GM12874 (cell line): ENCODE data around the gene IQCE.

ENCODE experiments used
- TF ChIP-seq, protein P1 (sequence below): IDR thresholded peaks from 2 replicates; pipeline ENCODE4 v1.5.1; 2011; ENCODE audit warnings: low read depth, mild to moderate bottlenecking, control low read depth, low read length, moderate library complexity; ENCODE audit not compliant: insufficient read depth

IQCE gene

GRCh38 chr7:2628130-2628482 lies 69.3 kb downstream of the IQCE start:
- TF ChIP-seq, protein P1, sequence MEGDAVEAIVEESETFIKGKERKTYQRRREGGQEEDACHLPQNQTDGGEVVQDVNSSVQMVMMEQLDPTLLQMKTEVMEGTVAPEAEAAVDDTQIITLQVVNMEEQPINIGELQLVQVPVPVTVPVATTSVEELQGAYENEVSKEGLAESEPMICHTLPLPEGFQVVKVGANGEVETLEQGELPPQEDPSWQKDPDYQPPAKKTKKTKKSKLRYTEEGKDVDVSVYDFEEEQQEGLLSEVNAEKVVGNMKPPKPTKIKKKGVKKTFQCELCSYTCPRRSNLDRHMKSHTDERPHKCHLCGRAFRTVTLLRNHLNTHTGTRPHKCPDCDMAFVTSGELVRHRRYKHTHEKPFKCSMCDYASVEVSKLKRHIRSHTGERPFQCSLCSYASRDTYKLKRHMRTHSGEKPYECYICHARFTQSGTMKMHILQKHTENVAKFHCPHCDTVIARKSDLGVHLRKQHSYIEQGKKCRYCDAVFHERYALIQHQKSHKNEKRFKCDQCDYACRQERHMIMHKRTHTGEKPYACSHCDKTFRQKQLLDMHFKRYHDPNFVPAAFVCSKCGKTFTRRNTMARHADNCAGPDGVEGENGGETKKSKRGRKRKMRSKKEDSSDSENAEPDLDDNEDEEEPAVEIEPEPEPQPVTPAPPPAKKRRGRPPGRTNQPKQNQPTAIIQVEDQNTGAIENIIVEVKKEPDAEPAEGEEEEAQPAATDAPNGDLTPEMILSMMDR, result no peak

- TF ChIP-seq, protein P1, result no peak
These were observed 70.1 kb downstream of the IQCE start for GRCh38 chr7:2628891-2629290.

DNA sequence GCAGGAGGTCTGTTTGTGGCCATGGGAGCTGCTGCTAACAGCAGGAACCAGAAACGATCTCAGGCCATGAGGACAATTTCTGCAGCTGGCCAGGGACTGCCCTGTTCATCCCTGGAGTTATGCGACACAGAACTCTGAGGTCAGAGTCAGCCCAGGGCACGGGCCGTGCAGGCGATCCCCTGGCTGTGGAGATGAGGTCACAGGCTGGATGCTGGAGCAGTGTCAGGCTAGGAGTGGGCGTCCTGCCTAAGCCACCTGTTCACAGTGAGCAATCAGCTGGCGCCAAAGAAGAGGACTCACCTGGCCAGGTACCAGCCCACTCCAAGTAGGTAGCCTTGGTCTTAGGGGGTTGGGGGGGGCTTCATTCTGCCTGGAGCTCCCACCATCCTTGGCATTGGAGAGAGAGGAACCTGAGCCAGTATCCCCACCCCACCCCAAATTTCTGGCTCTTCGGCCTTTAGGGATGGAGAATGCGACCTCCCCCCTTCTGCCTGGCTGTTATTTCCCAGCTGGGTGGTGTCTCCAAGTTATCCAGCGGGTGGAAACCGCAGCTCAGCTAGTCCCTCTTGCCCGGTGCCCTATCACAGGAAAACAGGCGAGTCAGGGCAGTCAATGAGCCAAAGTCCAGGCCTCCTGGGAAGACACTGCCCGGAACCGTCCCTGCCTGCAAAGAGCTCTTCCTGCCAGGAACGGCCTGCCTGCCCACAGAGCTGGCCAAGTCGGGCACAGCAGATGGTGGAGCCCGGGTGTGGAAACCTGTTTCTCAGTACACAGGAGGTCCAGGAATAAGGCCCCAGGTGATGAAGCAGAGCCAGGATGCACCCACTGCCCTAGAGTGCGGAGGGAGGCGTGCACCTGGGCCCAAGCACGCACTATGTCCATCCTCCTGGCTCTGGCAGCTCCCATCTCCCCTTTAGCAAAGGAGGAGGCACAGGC lies 71.2 kb downstream of the IQCE start:
- TF ChIP-seq, protein P1, result no peak

DNA sequence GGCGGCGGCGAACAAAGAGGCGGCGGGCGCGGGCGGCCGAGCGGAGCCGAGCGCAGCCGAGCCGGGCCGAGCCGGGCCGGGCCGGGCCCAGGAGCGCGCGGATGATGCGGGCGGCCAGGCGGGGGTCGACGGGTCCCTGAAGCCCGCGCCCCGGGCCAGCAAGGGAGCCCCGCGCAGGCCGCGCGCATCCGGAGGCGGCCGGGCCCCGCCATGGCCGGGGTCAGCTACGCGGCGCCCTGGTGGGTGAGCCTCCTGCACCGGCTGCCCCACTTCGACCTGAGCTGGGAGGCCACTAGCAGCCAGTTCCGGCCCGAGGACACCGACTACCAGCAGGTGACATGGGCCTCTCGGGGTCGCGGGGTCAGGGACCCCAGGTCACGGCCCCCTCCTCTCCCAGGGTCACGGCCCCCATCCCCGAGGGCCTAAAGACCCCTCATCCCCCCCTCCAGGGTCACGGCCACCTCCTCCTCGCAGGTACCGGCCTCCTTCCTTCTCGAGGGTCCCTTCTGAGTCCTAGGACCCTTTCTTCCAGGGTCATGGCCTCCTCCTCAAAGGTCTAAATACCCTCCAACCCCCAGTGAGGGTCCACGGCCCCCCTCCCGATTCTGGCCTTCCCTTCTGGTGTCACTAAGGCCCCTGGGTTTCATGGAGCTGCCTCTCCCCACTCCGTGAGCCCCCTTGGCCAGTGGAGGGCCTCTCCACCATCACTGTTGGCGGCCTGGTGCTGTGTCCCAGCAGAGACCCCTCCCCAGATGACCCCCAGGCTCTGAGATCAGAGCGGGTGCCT lies 73.4 kb downstream of the IQCE start, which contains the start of gene TTYH3:
Gene TTYH3 (plus strand): TSS at position 41 of the 787 bp plus-strand sequence. CDS start 170 bp downstream, at position 211.
- TF ChIP-seq, protein P1, result no peak

GRCh38 chr7:2632733-2633537 lies 74.2 kb downstream of the IQCE start:
- TF ChIP-seq, protein P1, result no peak

DNA sequence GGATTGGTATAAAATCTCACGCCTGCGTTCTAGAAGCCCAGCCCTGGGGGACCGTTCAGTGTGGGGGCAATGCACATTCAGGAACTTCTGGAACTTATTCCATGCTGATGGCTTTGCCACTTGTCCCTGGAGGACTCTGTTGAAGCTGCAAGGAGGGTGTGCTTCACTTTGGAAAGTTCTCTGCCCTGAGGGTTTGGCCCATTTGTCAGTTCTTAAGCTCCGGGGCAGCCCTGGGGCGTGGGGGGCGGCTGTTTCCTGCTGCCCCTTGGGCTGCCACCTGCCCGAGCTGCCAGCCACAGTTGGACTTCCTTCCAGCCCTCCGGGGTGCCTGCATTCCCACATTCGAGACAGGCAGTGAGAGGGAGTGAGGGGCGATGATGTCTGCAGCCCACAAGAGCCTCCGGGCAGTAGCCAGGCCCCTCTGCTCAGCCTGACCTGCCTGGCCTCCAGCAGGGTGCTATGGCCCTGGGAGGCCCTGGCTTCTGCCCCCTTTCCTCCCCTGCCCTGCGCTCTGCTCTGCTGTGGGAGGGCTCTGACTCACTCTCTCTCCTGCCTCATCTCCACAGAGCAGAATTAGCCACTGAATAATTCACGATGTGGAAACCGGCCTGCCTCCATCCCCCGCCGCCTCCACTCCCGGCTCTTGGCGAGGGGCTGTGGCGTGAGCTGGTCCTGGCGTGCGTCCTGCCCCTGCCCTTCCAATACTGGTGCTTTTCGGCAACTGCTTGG lies 74.9 kb downstream of the IQCE start:
- TF ChIP-seq, protein P1, result no peak
